HTR-8/SVneo (cell line): ENCODE results near the gene FILIP1L.
"Not testable (repeated sequence)": the region's sequence is repeated elsewhere in the genome, so short reads cannot be mapped to it uniquely, and the experiment has no call there.

ENCODE experiments used
- DNase-seq: peaks from one replicate; pipeline ENCODE4 v3.0.0; 2011; ENCODE audit warnings: low spot score, mixed read lengths; ENCODE audit not compliant: insufficient read length
- FAIRE-seq: peaks from 2 replicates; lab custom pipeline; 2011; peaks lifted over from hg19 to GRCh38; lab: Jason Lieb, UNC

The FILIP1L gene

DNA sequence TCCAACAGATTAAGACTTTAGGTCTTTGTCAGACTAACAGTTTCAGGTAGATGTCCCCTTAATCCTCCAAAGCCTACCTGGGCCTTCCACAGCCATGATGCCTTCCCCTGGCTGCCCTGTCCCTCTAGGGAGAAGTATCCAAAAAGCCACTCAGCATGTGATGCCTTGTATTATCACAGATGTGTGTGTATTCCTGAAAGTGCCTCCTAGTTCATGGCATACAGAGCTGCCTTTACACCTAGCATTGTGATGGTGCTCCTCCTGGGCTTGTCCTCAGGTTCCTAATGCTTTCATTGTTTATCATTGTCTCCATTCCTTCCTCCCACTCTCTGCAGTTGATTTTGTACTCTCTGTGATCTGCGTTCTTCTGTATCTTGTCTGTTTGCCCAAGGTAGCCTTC lies 253.1 kb downstream of the FILIP1L start:
- DNase-seq: no peak
- no peak for FAIRE-seq

DNA sequence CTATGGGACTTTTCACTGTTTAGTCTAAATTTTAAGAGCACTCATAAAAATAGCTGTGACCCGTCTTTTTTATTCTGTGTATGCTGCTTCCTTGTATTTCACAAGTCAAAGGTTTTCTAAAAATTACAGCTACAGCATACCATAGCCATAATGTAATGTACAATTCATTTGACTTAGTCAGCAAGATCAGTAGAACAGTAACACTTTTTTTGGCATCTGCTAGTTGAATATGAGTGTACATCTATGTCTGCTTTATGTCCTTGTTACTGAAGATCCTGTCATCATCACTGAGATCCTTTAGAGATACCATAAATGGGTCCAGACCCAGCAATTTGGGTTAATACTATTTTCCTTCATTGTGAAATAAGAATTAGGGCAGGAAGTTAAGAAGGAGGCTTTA lies 254.5 kb downstream of the FILIP1L start:
- DNase-seq (peak; percentile 52), FAIRE-seq (peak; percentile 81)

DNA sequence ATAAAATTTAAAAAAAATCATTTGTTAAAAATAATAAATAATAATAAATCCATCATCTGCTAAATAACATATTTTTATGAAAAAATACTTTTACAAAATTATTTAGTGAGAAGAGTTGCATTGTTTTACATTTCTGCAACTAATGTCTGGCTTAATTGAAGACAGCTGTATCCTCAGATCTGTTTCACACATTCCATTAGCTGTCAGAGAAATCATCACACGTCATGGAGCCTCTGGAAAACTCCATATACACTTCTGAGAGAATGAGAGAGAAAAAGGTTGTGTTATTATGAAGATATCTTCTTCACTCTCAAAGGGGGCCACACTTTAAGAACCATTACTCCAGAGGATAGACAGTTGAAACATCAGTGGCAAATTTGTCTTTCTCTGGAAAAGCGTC lies 255.8 kb downstream of the FILIP1L start:
- FAIRE-seq (no peak), DNase-seq (no peak)

DNA sequence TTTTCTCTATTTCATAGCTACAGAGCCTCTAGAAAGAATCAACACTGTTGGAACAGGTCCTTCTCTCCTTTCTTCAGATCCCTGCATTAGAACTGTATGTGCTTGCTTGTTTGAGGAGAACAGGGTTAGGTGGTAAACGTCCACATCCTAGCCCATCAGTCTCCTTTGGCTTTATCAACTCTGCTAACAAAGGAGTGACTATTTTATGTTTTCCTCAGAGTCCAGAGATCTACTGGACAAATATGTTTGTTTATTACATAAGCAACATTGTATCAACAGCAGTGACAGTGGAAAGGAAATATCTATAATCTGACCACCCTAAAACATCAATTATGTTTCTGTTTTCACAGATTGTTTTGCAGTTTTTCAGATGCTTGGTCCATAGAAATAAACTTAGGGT lies 257.0 kb downstream of the FILIP1L start:
- FAIRE-seq (no peak), DNase-seq (no peak)

DNA sequence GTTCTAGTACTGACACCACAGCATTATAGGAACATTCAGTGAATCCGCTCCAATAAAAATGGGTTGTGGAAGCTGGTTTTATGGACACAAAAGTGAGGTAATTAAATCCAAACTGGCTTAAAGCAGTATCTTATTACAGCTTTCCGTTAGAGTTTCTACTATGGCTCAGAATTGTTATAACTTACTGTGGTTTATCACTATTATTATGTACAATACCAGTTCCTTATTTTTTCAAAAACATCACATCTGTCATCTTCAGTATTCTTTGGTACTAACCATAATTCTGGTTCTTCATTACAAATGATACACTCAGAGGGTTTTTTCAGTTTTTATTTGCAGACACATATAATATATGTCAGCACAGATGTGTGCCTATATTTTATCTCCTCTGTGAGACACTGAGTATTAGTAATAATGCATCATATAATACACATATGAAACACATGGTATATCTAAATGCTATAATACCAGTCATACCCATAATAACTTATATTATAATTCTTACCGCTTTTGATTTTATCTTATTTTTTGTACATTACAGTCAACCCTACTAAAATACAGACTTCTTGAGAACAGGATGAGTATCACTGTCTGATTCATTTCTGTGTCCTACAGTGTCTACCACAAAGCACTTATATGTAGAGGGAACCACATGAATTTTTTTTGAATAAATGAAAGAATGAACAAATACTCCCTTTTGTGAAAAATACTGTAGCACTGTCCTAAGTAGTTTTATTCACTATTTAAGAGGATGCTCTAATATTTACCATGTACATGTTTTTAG lies 257.7 kb downstream of the FILIP1L start:
- no peak for DNase-seq
- no peak for FAIRE-seq

DNA sequence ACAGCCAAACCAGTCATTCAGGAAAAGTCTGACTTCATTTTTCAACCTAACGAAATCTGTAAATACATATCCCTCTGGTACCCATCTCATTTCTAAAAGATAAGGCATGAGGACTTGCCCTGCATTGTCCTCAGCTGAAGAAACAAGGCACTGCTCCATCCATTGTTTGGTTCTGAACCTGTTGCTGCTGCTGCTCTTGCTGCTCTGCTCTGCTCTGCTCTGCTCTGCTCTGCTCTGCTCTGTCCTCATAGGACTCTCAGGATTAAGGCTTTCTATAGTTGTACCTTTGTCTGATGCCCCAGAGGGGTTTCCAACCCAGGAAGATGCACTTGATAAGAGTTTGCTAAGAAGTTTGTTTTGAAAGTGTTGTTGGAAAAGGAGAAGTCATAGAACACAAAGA lies 258.4 kb downstream of the FILIP1L start:
- no peak for DNase-seq
- FAIRE-seq: no peak

DNA sequence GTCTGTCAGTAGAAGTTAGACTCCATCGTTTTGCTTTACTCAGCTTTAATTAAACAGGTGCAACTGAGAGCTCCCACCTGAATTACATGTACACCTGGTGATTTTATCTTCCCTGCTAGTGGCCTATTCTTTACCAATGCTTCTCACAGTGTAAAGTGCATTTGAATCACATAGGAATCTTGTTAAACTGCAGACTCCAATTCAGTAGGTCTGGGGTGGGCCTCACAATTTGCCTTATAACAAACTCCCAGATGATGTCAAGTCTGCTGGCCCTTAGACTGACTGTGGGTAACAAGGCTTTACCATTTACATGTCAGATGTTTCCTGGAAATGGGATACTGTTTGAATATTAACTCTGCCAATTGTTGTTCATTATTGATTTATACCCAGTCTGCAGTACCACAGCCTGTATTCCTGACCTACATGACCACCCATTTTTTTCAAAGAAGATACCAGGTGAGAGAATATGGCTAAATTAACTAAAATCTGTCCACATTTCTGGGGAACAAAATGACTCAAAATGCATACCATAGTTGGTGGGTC lies 259.5 kb downstream of the FILIP1L start:
- peak; percentile 4 for FAIRE-seq
- no peak for DNase-seq

DNA sequence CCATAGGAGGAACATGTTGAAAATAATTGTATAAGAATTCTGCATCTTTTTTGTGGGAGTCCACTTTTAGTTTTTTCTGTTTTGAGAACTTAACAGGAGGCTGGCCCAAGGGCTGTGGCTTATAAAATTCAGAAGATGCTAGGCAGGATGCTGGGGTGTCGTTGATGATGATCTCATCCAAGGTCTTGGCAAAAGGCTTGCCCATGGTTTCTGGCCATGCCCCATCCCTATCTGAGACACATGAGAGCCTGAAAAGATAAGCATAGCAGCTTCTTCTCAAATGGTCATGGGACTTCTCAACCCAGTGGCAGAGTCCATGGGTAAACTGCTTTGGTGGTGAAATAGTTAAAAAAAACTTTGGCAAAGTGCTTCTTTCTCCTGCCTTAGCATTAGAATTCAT lies 261.4 kb downstream of the FILIP1L start:
- DNase-seq: no peak
- FAIRE-seq: no peak

DNA sequence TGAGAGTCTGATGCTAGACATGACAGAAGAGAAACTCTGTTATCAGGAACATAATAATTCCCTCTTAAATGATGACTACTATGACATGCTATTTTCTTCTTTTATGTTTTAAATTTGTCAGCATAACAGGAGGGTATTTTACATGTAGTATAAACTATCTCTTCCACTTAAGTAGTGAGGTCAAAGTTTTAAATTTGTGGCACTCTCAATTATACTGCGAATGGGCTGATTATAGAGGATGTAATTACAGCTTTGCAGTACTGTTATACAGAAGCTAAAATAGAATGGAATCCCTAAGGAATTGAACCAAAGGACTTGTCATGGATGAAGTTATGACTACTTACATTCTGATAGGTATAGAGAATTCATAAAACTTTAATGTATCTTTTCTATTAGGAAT lies 262.3 kb downstream of the FILIP1L start:
- DNase-seq (no peak), FAIRE-seq (peak; percentile 4)

DNA sequence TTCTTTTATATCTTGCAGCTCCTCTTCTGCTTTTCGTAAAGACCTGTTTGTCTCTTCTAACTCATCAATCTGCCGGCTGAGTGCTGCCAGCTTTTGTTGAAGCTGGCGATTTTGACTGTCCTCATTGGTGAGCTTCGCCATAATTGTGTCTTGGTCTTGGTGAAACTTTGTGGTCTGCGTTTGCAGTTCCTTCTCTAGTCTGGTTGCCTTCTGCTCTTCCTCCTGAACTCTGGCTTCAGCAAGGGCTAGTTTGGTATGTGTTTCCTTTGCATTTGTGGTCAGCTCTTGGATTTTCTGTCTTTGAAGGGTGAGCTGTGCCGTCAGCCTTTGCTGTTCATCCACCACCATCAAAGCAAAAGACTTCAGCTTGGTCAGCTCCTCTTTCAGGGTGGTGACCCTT lies 263.7 kb downstream of the FILIP1L start:
- FAIRE-seq (no peak), DNase-seq (no peak)

DNA sequence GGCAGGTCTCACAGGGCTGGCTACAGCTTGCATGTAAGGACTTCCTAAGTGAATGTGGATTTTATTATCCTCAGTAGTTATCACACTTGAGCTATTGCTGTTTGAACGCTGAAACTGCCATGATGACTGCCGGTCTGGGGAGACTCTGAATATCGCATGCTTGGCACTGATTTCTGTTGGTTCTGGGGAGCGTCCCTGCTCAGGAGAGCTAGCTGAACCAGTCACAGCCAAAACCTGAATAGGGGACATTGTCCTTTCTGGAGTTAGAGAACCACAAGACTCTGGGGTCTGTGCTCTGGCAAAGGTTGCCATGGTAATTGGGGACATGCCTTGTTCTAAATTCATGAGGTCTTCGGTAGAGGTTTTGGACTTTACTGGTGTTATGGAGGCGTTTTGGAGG lies 265.9 kb downstream of the FILIP1L start:
- no peak for DNase-seq

DNA sequence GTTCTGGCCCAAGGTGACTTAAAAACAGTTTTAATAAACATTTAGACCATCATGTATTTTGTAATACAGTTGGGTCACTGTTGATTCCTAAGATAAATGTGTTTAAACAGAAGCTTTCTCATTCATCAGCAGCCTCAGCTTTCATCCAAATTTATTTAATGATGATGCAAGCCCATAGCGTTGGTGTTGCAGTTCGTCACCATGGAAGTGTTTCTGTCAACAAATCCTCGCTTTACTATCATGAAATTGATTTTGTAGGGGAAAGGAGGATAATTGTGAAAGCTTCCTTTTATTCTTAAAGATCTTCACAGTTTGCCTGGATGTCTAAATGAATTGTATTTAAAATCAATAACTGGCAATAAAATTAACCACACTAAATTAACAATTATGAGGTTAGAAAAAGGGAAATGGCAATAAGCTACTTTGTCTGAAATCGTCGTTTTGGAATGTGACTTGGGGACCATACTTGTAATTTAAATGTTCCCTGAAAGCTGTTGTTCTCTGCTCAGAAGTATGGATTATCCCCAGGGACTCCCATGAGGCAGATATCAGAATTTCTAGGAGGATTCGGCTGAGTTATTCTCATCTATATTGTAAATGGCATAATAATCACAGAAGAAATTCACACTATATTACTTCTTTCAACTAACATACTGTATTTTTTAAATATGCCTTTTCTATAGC lies 267.7 kb downstream of the FILIP1L start:
- FAIRE-seq (no peak), DNase-seq (no peak)

More for the DNA sequence above, 265.9 kb downstream of the FILIP1L start:
- no peak for FAIRE-seq

DNA sequence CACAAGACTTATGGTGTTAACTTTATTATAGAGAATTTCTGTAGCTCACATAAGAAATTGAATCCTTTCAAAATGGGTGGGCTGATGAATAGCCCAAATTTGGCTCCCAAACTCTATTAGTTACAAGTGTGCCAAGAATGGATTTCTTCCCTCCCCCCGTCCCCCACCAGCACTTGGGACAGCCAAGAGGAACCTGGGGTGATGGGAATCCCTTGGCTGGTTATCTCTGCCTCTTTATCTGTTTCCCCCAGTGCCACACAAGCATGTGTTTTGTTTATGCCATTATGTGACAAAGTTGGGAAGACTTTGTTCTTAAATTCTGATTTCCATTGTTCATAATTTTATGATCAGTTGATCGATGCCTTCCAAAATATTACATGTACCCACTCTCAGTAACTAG lies 268.3 kb downstream of the FILIP1L start:
- FAIRE-seq: no peak
- DNase-seq: no peak

DNA sequence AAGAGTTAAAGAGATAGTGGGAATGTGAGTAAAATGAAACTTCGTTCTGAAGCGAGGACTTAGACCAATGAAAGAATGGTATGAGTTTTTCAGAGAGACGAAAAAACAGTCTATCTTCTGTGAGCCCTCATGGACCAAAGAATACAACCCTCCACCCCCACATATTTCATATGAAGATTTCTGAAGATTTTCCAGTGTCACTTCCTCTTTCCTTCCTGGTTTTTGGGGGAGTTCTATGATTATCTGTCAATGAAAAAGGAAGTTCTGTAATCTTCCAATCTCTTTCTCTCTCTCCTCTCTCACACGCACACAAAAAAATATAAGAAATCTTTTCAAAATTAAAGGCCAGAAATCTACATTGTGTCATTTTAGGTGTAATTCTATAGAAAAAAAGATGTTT lies 269.0 kb downstream of the FILIP1L start:
- FAIRE-seq (no peak), DNase-seq (no peak)

DNA sequence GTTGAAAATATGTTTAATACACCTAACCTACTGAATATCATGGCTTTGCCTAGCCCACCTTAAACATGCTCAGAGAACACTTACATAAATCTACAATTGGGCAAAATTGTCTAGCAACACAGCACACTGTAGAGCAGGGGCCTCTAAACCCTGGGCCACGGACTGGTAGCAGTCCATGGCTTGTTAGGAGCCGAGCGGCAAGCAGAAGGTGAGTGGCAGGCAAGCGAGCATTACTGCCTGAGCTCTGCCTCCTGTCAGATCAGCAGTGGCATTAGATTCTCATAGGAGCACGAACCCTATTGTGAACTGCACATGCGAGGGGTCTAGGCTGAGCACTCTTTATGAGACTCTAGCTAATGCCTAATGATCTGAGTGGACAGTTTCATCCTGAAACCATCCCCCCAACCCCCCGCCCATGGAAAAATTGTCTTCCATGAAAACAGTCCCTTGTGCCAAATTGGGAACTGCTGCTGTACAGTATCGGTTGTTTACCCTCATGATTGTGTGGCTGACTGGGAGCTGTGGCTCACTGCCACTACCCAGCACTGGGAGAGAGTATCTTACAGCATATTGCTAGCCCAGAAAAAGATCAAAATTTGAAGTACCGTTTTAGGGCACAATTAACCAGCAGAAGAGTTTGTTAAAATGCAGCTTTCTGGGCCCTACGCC lies 270.6 kb downstream of the FILIP1L start:
- no peak for FAIRE-seq

DNA sequence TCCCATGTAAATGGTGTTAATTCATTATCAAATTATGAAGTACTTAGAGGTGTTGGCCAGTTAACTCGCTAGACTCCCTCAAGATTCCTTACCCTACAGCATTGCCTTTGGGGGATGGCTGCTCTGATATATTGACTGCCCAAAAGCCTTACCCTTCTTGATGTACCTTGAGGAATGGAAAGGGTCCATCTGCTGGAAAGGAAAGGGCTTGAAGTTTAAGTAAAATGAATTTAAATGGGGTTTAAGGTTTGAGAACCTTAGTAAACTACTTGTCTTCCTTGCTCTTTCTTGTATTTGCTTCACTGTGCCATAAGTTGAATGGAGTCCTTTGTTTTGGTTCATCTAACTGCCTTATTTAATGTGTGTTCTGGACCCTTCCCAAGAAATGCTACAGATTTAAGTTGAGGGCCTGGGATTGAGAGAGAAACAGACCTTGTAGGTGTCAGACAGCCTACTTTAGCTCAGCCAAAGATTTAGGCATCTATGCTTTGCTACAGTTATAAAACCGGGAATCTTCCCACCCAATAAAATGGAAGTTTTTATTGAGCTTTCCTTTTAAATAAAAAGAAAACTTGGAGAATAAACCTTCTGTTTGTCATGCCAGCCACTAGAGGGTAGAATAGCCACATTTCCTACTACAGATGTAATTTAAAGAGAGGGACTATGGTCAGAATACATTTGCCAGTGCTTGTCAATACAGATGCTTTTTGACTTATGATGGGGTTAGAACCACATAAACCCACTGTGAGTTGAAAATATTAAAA lies 271.3 kb downstream of the FILIP1L start:
- FAIRE-seq (no peak), DNase-seq (peak; percentile 45)

More for the DNA sequence above, 270.6 kb downstream of the FILIP1L start:
- DNase-seq: no peak

DNA sequence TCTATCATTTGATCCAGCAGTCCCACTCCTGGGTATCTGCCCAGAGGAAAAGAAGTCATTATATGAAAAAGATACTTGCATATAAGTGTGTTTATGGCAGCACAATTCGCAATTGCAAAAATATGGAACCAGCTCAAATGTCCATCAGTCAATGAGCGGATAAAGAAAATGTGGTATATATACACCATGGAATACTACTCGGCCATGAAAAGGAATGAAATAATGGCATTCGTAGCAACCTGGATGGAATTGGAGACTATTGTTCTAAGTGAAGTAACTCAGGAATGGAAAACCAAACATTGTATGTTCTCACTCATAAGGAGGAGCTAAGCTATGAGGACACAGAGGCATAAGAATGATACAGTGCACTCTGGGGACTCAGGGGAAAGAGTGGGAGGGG lies 272.4 kb downstream of the FILIP1L start:
- DNase-seq, FAIRE-seq: not testable (repeated sequence)

DNA sequence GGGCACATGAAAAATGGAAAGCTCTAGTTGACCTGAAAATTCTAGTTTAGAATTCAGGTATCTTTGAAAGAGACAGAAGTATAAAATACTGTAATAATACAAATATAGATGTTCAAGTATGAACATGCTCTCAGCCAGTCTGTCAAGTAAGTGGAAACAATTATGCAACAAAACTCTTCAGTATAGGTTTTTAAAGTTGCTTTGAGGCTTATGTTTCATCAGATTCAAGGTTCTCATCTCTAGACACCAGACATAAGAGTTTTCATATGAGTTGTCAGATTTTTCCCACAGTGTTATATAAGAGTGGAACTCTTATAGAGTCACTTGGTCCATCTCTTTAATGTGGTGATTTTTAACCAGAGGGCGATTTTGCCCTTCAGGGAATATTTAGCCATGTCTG lies 274.7 kb downstream of the FILIP1L start:
- FAIRE-seq: no peak
- no peak for DNase-seq

DNA sequence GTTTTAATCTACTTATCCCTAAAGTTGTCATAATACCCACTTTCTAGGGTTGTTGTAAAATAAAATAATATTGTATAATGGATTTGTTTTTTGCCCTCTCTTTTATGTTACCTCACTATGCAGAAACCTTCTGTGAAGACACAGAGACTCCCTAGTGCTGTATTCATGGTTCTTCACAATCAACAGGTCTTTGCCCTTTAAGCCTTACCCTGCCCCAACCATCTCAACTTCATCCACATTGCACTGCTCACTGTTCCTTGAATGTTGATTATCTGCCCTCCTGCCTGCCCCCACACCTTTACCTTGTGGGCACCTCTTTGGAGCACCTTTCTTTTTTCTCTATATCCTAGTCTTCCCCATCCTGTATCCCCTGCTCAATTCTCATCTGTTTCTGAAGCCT lies 275.5 kb downstream of the FILIP1L start:
- FAIRE-seq (no peak), DNase-seq (no peak)

DNA sequence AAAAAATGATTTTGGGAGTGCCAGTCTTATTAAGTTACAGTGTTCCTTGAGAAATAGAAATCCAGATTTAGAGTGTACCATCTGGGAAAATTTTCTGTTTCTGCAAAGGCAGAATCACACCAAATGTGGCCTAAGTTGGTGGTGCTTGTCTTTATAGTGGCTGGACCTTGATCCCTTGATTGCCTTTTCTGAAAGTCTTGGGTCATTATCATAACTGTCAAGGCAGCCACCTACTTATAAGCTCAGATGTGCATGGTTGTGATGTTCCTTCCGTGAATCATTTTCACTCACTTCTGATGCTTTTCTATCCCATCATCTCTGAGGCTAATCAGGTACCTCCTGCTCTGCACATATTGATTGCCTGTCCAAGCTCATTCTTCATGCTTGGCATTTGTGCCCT lies 276.6 kb downstream of the FILIP1L start:
- FAIRE-seq: no peak

More for the DNA sequence above, 276.6 kb downstream of the FILIP1L start:
- DNase-seq: no peak
